ENCODE measurements around the gene LRRC8E. TPM values are rescaled to one million over a fixed set of nuclear protein-coding genes. Genes with fewer than 3 reads are reported as not detected.

Gene LRRC8E
- total RNA-seq, result 3.8 TPM

GRCh38 chr19:7888145-7888825 lies at the start of gene LRRC8E:
TSS of gene LRRC8E (plus strand) at chr19:7888510. CDS start at chr19:7895604, 7,094 bp downstream.
- DNase-seq, result peak; percentile 36

DNA sequence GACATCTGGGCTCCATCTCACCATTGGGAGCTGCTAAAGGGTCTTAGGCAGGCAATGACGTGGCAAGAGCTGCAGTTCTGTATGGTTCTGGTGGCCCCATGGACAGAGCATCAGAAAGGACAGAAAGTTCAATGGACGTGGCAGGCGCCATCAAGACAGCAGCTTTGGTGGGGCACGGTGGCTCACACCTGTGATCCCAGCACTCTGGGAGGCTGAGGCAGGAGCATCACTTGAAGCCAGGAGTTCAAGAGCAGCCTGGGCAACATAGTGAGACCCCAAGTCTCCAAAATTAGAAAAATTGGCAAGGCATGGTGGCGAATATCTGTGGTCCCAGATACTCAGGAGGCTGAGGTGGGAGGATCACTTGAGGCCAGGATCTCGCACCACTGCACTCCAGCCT lies 48.8 kb upstream of the LRRC8E start:
- no peak for DNase-seq

GRCh38 chr19:7840629-7841028 lies 47.7 kb upstream of the LRRC8E start:
- no peak for DNase-seq

GRCh38 chr19:7841751-7842660 lies 46.3 kb upstream of the LRRC8E start:
- no peak for DNase-seq

- DNase-seq, result no peak
These were observed 45.5 kb upstream of the LRRC8E start for GRCh38 chr19:7842661-7843294.

DNA sequence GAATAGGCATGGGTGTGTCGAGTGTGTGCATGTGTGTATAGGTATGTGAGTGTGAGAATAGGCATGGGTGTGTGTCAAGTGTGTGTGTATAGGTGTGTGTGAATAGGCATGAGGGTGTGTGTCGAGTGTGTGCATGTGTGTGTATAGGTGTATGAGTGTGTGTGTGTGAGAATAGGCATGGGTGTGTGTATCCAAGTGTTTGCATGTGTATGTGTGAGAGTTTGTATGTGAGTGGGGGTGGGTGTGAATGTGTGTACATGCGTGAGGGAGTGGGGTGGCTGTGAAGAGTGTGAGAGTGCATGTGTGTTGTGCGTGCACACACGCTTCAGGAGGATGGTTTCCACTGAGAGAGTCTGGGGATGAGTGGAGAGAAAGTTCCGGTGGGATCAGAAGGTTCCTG lies 44.8 kb upstream of the LRRC8E start:
- no peak for DNase-seq

DNA sequence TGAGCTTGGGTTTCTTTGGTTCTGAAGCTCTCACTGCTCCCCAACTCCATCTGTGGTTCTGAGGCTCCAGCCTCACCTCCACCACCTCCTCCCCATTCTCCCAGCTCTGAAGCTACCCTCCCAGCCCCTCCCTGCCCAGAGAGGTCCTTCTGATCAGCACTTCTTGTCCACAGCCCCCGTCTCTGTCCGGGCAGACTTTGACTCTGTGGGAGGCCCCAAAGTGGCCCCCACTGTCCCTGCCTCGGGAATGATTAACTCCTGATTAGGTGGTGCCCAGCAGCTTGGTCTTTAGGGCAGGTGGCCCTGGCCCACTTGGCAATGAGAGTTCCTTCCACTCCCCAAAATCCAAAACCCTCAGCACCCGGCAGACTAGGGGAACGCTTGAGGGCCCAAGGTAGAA lies 43.9 kb upstream of the LRRC8E start:
- DNase-seq, result no peak

DNA sequence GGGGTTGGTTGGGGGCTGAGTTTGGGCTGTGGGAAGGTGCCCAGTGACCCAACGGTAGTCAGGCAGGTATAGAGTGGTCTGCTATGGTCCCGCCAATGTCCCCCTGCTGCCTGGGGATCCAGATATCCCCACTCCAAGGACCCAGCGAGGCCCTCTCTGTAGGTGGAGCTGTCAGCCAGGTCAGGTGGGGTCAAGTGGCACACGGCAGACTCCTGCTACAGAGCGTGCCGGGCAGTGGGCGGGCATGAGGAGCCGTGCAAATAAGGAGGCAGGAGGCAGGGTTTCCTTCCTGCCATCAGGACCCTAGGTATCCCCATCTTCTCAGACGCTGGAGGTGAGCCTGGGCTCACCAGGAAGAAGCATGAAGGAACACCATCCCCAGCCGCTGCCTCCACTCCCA lies 43.4 kb upstream of the LRRC8E start:
- no peak for DNase-seq

- no peak for DNase-seq
These were observed 42.7 kb upstream of the LRRC8E start for GRCh38 chr19:7845390-7846154.

DNA sequence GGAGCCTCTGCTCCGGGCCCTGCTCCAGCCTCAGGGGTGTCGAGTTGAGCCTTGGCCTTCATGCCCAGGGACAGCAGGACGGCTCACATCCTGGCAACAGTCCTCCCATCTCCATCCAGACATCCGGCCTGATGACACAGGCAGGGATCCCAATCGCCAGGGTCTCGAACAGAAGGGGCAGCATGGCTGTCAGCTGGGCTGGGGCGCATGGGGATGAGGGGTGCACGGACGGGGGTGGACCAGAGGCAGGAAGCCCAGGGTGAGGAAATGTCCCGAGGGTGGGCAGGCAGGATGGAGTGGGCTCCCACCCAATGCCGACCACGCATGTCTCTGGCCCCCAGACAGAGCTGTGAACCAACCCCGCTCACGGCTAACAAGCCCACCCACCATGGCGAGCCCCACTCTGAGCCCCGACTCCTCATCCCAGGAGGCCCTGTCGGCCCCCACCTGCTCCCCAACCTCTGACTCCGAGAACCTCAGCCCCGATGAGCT lies 42.1 kb upstream of the LRRC8E start:
- DNase-seq, result no peak

GRCh38 chr19:7847664-7848063 lies 40.6 kb upstream of the LRRC8E start:
- DNase-seq, result no peak

GRCh38 chr19:7848779-7849457 lies 39.4 kb upstream of the LRRC8E start:
- no peak for DNase-seq

GRCh38 chr19:7849631-7849999 lies 38.7 kb upstream of the LRRC8E start:
- no peak for DNase-seq

DNA sequence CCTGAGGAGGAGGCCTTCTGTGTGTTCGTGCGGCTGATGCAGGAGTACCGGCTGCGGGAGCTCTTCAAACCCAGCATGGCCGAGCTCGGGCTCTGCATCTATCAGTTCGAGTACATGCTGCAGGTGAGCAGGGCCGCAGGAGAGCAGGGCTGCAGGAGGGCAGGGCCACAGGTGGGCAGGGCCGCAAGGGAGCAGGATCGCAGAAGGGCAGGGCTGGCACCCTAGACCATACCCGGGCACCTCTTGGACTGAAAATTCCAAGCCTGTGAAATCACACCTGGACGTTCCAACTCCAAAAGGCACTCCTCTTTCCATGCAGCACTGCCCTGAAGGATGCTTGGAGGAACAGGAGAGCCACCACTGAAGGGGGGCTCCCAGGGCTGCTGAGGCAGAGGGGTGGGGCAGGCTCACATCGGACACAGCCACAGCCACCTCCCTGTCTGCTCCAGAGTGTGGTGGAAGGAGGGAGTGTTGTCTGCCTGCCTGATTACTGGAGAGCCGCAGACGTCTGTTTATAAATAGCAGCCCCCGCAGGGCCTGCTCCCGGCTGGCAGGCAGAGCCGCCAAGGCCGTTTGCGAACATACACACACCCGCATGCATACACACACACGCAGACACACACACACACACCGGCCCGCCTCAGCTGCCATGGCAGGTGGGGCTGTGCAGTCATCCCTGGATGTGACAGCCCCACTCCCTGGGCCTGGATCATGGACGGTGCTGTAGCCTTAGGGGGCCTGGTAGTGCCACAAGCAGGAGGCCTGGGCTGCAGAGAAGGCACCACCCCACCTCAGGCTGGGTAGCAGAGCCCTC lies 38.1 kb upstream of the LRRC8E start:
- DNase-seq, result peak; percentile 69

GRCh38 chr19:7850945-7851622 lies 37.2 kb upstream of the LRRC8E start:
- no peak for DNase-seq

DNA sequence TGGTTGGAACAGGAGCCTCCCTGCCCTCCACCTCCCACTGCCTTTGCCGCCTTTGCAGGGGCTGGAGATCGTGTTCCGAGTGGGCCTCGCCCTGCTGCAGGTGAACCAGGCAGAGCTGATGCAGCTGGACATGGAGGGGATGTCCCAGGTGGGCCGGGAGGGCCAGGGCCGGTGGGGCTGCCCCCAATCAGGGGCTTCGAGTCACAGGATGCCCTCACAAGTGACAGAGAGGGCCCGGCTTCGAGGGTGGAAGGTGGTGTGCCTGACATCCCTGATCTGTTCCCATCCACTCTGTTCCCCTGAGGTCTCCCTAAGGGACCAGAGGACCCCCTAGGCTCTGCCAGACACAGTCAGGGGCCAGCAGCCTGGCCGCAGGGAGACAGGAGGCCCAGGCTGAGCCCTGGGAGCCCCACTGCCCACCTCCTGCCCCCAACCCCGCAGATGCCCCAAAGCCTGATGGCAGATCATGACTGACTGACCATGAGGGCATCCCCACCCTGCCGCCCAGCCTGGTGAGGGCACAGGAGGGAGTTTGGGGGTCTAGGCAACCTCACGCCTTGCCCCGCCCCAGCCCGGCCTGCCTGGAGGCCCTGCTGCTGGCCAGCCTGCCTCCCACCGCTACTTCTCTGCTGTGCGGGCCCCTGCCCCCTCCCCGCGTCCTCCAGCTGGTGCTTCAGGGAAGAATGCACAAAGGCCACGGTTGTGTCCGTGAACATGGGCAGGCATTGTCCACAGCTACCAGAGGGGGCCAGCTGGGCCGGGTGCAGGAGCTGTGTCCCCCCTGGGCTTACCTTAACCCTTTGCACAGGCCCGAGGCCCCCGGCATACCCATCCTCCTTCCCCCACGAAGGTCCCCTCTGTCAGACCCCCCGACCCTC lies 36.4 kb upstream of the LRRC8E start:
- DNase-seq, result peak; percentile 15

GRCh38 chr19:7852851-7853769 lies 35.2 kb upstream of the LRRC8E start:
- peak; percentile 86 for DNase-seq

GRCh38 chr19:7853770-7854128 lies 34.6 kb upstream of the LRRC8E start:
- DNase-seq, result no peak

All from tongue (tissue), 2 donors.